Measurements from ENCODE around the gene SHCBP1. TPM values are rescaled to one million over a fixed set of nuclear protein-coding genes. Genes with fewer than 3 reads are reported as not detected.

Gene SHCBP1
- total RNA-seq (2022; extraction: Qiagen RNA extraction; ENCODE audit: low read depth), result 26.4 to 39.2 TPM (median 37.4 TPM) in 5 replicates

GRCh38 chr16:46621006-46621933, at the start of gene SHCBP1:
SHCBP1 (minus strand) TSS chr16:46621379; CDS start chr16:46621359, 20 bp downstream.

Other genes with a start within 250 kb of the SHCBP1 start
- gene VPS35, start 67.8 kb upstream of the SHCBP1 start, total RNA-seq (2022; extraction: Qiagen RNA extraction; ENCODE audit: low read depth), result 70.3 to 79.8 TPM (median 73.1 TPM) in 5 replicates
- 44.7 to 53.3 TPM (median 46.6 TPM) in 5 replicates for gene ORC6, start 68.3 kb upstream of the SHCBP1 start, total RNA-seq (2022; extraction: Qiagen RNA extraction; ENCODE audit: low read depth)
- 0.07 to 0.10 TPM (median 0.09 TPM) in 3 of 5 replicates, not detected in the others for gene MYLK3, start 127.0 kb upstream of the SHCBP1 start, total RNA-seq (2022; extraction: Qiagen RNA extraction; ENCODE audit: low read depth)
- 5.6 to 8.7 TPM (median 7.1 TPM) in 5 replicates for gene C16orf87, start 209.8 kb upstream of the SHCBP1 start, total RNA-seq (2022; extraction: Qiagen RNA extraction; ENCODE audit: low read depth)

Data from A549 treated with RU486 at 1 μM for 4 hours (cell line).